Activated CD8-positive, alpha-beta memory T cell treated with anti-CD3 and anti-CD28 coated beads for 48 hours (primary cell): ENCODE results near the gene GPR4.

Experiments
- DNase-seq, 3 experiments: peaks; one replicate each; pipeline ENCODE4 v3.0.0-alpha.2; 2020; ENCODE audit warnings: low read depth in 2 of 3, low spot score in 2 of 3

The GPR4 gene

GRCh38 chr19:45590300-45591003 is 11.6 kb downstream of the GPR4 start:
- no peak for DNase-seq

- no peak for DNase-seq
Measured at GRCh38 chr19:45589768-45590167, 12.2 kb downstream of the GPR4 start.

GRCh38 chr19:45587873-45588272 is 14.1 kb downstream of the GPR4 start:
- DNase-seq = no peak

- no peak for DNase-seq
Measured at GRCh38 chr19:45585158-45585577, 16.8 kb downstream of the GPR4 start.

- DNase-seq = peak; percentile 94 to 96 (median 95)
Measured at GRCh38 chr19:45584332-45585157, 17.5 kb downstream of the GPR4 start, which contains the start of gene OPA3. Gene OPA3 (minus strand): TSS chr19:45584802. CDS start chr19:45584764, 38 bp downstream.

GRCh38 chr19:45581576-45581975 is 20.4 kb downstream of the GPR4 start:
- no peak for DNase-seq

DNA sequence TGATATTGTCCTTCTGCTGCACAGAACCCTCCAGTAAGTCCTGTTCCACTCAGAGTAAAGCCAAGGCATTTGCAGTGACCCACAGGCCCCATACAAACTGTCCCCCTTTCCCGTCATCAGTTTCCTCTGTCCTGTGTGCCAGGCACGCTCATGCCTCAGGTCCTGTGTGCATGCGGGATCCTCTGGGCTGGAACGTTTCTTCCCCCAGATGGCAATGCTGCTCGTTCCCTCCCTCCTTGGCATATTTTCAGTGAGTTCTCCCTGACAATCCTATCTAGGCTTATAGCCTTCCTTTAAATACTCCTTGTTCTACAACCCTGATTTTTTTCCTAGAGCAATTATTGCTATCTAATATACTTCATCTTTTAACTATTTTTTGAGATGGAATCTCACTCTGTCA is 23.2 kb downstream of the GPR4 start:
- no peak for DNase-seq

GRCh38 chr19:45577111-45577905 is 24.7 kb downstream of the GPR4 start:
- DNase-seq = no peak

- DNase-seq = no peak
Measured at GRCh38 chr19:45576682-45577081, 25.3 kb downstream of the GPR4 start.

DNA sequence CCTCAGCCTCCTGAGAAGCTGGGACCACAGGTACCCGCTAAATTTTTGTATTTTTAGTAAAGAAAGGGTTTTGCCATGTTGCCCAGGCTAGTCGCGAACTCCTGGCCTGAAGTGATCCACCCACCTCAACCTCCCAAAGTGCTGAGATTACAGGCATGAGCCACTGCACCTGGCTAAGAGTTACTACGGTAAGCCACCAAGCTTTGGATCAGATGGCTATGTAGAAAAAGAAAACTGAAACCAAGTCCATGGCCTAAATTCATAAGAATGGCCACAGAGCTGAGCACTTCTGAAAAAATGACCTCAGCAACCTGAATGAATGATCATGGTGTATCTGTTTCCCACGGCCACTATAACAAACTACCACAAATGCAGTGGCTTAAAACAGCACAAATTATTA is 26.8 kb downstream of the GPR4 start:
- no peak for DNase-seq

DNA sequence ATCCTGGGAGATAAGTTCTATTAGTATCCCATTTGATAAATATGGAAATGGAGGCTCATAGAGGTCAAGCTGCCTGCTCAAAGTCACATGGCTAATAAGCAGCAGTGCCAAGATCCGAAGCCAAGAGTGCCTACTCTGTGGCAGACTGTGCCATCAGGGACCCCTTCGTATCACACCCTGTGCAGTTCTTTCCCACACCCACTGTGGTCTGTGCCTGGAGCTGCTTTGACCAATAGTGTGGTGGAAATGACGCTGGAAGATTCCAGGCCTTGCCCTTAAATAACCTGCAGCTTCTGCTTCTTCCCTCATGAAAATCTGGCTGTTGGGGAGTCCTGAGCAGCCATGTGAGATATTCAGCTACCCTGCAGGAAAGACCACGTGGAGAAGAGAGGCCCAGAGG is 27.5 kb downstream of the GPR4 start:
- DNase-seq = no peak

DNA sequence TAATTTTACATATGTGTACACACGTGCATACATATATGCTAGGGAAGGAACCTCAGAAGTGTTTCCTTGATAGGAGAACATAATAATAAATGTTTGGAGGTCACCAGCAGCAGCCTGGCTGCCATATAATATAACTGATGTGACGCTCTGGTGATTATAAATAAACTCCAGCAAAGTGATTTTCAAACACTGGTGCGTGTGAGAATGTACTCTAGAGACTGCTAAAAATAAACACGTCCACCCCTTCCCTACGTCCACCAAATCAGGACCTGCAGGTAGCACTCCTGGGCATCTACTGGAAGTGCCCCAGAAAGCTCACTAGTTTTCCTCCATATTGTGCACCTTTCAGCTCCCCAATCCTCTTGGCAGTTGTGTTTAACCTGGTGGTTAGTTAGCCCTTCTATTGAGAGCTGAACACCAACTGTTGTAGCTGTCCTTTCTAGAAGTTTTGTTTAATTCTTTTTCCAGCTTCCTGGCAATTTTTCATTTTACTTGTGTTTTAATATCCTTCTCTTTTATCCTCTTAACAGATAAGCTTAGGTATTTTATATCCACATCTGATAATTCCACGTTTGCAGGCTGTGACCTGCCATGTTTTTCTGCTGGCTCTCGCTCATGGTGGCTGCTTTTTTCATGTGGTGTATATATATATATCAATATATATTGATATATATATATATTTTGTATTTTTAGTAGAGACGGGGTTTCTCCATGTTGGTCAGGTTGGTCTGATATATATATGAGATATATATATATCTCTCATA is 30.4 kb downstream of the GPR4 start:
- DNase-seq = no peak

DNA sequence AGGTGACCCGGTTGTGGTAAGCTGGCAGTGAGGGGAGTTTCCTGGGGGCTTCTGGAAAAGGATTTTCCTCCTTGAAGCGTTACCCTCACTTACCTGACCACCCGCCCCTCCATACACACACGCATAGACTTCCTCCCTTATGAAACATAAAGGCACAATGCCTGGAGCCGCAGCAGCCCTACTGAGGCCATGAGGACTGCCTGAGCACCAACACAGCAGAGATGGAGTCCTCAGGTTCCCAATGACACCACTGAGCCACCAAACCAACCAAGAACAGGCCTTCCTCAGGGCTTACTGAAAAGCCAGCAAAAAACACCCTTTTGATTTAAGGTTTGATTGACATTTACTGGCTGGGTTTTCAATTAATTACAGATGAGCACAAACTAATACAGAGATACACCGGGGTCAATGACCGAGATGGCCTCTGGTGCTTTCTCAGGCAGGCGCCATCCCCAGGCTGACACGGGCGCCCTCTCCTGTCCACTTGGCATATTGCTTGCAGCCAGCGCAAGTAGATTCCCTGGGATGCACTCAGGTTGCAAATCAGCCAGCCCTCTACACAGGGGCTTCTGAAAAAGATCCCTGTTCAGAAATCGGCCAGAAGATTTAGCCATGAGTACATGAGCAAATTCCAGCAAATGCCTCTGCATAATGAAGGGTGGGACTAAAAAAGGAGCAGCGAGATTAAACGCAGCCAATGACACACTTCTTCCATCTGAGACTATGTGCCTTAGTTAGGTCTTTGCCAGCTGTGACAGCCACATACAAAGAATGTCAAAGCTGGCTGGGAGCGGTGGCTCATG is 32.2 kb downstream of the GPR4 start:
- peak in 2 of 3 experiments; percentile 39 to 42 for DNase-seq

DNA sequence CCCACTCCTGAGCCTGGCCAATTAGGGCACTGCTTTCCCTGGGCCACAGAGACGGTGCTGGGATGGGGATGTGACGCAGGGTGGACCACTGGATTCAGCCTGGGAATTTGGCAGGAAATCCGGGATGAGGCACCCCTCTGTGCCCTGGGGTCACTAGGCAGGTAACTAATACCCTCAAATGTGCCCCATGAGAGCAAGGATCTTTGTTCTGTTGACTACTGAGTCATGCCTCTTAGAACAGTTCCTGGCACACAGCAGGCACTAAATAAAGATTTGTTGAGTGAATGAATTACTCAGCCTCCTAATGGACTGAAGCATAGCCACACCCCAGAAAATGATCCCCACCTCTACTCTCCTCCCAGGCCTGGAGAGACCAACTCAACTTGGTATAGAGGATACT is 33.3 kb downstream of the GPR4 start:
- DNase-seq = no peak

GRCh38 chr19:45567609-45568008 is 34.4 kb downstream of the GPR4 start:
- DNase-seq = no peak

GRCh38 chr19:45564131-45564780 is 37.8 kb downstream of the GPR4 start:
- DNase-seq = no peak

- DNase-seq = no peak
Measured at GRCh38 chr19:45560686-45561085, 41.3 kb downstream of the GPR4 start.

GRCh38 chr19:45560038-45560437 is 42.0 kb downstream of the GPR4 start:
- no peak for DNase-seq

- peak in 1 of 3 experiments; percentile 32 for DNase-seq
Measured at GRCh38 chr19:45558399-45558878, 43.6 kb downstream of the GPR4 start.
